PFSK-1 (cell line): ENCODE data around the gene SLC50A1.

Experiments used
- POLR2AphosphoS5 ChIP-seq: IDR thresholded peaks from 2 replicates; pipeline ENCODE4 v1.6.1; 2012; ENCODE audit warnings: low read depth, mild to moderate bottlenecking, control low read depth, low read length, moderate library complexity
- REST ChIP-seq, 2 experiments: IDR thresholded peaks; 2 replicates each; pipeline versions ENCODE4 v1.6.1 to v1.8.0; 2011 to 2012; ENCODE audit warnings: low read depth in 2 of 2, low read length in 2 of 2, control low read depth in 1 of 2, inconsistent platforms in 1 of 2, mild to moderate bottlenecking in 1 of 2, moderate library complexity in 1 of 2; ENCODE audit not compliant: insufficient read depth in 1 of 2
- SIN3A ChIP-seq: IDR thresholded peaks from 2 replicates; pipeline ENCODE4 v1.6.1; 2012; ENCODE audit warnings: mild to moderate bottlenecking, low read length, moderate library complexity, borderline replicate concordance; ENCODE audit not compliant: insufficient read depth
- TAF1 ChIP-seq: IDR thresholded peaks from 2 replicates; pipeline ENCODE4 v1.6.1; 2012; ENCODE audit warnings: low read length, control low read depth, borderline replicate concordance; ENCODE audit not compliant: insufficient read depth

DNA sequence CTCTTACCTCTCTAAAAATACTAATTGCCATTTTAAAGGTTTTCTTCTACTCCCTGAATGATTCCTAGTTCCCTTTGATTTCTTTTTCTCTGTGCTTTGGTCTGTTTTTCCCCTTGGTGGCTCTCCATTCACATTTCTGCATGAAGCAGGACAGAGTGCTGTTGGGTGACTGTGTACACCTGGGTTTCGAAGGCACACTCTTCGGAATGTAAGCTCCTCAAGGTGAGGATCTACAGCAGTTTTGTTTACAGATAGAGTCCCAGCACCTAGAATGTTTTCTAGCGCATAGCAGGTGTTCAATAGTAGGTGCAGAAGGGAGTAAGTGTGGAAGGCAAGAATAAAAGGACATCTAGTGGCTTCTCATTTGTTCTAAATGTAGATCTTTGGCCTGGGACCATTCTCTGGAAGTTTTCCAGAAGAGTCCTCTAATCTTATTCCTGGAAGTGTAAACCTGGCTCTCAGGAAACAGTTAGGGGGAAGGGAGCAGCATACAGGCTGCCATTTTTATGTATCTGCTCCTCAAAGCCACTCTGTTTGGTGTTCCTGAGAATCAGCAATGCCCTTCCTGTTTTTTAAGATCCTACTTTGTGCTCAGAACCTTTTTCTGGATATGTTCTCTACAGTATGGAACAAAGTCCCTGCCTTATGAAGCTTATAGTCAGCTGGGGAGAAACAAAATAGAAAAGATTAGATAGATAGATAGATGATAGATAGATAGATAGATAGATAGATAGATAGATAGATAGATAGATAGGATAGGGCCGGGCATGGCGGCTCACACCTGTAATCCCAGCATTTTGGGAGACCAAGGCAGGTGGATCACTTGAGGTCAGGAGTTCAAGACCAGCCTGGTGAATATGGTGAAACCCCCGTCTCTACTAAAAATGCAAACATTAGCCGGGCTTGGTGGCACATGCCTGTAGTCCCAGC, 30.8 kb upstream of the SLC50A1 start:
- TF ChIP-seq POLR2AphosphoS5, result no peak
- no peak for TF ChIP-seq TAF1
- TF ChIP-seq REST (IDR thresholded peaks at IDR 0.05; ENCODE audit: insufficient read depth in 1 of 2, low read depth in 2 of 2, low read length in 2 of 2), result no peak
- TF ChIP-seq SIN3A, result no peak
